Peyer's patch (tissue), 4 donors: ENCODE results near the gene CMTM2.

Experiments used
- POLR2A ChIP-seq, 2 donors: fragments of 450-650 bp; IDR thresholded peaks; one replicate each; pipeline ENCODE4 v1.5.1; 2017; ENCODE audit warnings: antibody characterized with exemption in 2 of 2, mild to moderate bottlenecking in 2 of 2, moderate library complexity in 2 of 2
- TF ChIP-seq, protein P1 (sequence below), 6 experiments: fragments of 450-650 bp in 4 of 6; fragments of 200-600 bp in 2 of 6; sonication (generic) in 1 of 6; IDR thresholded peaks; one replicate each; pipeline ENCODE4 v1.5.1; 2017 to 2019; ENCODE audit warnings: antibody characterized with exemption in 6 of 6, mild to moderate bottlenecking in 3 of 6, moderate library complexity in 1 of 6

DNA sequence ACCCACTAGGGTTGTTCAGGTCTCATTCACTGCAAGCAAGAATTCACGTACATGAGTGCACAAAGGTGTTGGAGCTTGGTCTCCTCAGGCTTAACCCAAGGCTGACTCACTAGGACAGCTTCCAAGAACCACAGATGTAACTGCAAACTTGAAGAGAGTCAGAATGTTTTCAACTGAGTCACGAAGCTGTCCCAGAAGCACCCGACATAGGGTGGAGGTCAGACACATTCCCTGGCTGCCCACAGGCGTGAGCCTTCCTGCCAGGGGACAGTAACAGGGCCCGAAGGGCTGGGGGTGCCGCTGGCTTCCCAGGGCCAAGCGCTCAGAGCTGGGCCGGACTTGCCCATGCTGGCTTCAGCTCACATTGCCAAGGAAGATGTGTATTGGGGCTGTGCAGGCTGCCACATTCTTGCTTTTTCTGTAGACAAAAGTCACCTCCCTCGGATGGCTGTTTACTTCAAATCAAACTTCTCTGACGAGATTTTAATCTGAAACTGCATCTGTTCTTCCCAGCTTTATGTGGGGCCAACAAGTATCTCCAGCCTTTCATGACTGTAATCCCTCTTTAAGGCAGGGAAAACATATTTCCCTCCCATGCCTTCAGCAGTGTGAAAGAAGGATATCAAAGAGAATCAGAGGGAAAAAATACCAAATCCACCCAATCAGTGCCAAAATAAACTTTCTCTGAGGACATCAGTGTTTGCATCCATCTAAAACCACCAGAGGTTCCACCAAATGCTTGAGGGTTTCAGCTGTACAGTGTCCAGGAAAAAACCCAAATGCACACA lies 39.5 kb downstream of the CMTM2 start:
- TF ChIP-seq POLR2A (IDR thresholded peaks at IDR 0.05): no peak
- TF ChIP-seq, protein P1, sequence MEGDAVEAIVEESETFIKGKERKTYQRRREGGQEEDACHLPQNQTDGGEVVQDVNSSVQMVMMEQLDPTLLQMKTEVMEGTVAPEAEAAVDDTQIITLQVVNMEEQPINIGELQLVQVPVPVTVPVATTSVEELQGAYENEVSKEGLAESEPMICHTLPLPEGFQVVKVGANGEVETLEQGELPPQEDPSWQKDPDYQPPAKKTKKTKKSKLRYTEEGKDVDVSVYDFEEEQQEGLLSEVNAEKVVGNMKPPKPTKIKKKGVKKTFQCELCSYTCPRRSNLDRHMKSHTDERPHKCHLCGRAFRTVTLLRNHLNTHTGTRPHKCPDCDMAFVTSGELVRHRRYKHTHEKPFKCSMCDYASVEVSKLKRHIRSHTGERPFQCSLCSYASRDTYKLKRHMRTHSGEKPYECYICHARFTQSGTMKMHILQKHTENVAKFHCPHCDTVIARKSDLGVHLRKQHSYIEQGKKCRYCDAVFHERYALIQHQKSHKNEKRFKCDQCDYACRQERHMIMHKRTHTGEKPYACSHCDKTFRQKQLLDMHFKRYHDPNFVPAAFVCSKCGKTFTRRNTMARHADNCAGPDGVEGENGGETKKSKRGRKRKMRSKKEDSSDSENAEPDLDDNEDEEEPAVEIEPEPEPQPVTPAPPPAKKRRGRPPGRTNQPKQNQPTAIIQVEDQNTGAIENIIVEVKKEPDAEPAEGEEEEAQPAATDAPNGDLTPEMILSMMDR (IDR thresholded peaks at IDR 0.05): no peak
